Calu3 (cell line): ENCODE results near the gene CLN5. TPM values are rescaled to one million over a fixed set of nuclear protein-coding genes. Genes with fewer than 3 reads are reported as not detected.

Source experiments
- BruUV-seq: library from RNA; stranded (reverse); fragments of 400-500 nt; replicated peaks from 2 replicates; lab custom pipeline; 2021; lab: Mats Ljungman, UMichigan
- CTCF ChIA-PET: fragments of 300-600 bp; sonication (Branson Sonifier 250); formaldehyde crosslinking; loops from one replicate; lab custom pipeline; 2022; ENCODE audit warnings: antibody characterized with exemption; lab: Charles Lee
- DNase-seq: peaks from one replicate; pipeline ENCODE4 v3.0.0; 2022
- H3K27ac Mint-ChIP-seq: one replicate; pipeline ENCODE4 v1.8.0; 2022; ENCODE audit warnings: mixed read lengths; ENCODE audit not compliant: unreplicated experiment
- H3K27me3 Mint-ChIP-seq: one replicate; pipeline ENCODE4 v1.8.0; 2022; ENCODE audit warnings: mixed read lengths; ENCODE audit not compliant: unreplicated experiment
- H3K36me3 Mint-ChIP-seq: one replicate; pipeline ENCODE4 v1.8.0; 2022; ENCODE audit warnings: mild to moderate bottlenecking, moderate library complexity, mixed read lengths; ENCODE audit not compliant: insufficient read depth, unreplicated experiment
- H3K4me1 Mint-ChIP-seq: one replicate; pipeline ENCODE4 v1.8.0; 2022; ENCODE audit warnings: mild to moderate bottlenecking, low read depth, mixed read lengths; ENCODE audit not compliant: unreplicated experiment
- H3K4me3 Mint-ChIP-seq: one replicate; pipeline ENCODE4 v1.8.0; 2022; ENCODE audit warnings: mild to moderate bottlenecking, low read depth, moderate library complexity, mixed read lengths; ENCODE audit not compliant: unreplicated experiment
- H3K9me3 Mint-ChIP-seq: one replicate; pipeline ENCODE4 v1.8.0; 2022; ENCODE audit warnings: low read depth, mixed read lengths; ENCODE audit not compliant: unreplicated experiment
- CTCF ChIP-seq: fragments of 200-600 bp; IDR thresholded peaks from one replicate; pipeline ENCODE4 v1.8.0; 2022; ENCODE audit warnings: antibody characterized with exemption; ENCODE audit not compliant: unreplicated experiment
- intact Hi-C: fragments of 100-400 bp; cut with micrococcal nuclease; formaldehyde crosslinking; loops from one replicate; pipeline ENCODE4 v1.10.0; 2022; ENCODE audit not compliant: unreplicated experiment
- total RNA-seq: library from RNA; stranded (reverse); gene quantifications from 2 replicates; pipeline ENCODE4 v1.2.3, GENCODE V29; 2022

The CLN5 gene
- total RNA-seq, 1 experiment from 2014 or later: 7.3 TPM

- BruUV-seq: no TSS peak
- no peaks in the 10 kb centered on the region for H3K27me3 Mint-ChIP-seq
- no peak overlapping the region for H3K4me3 Mint-ChIP-seq
- DNase-seq: no peak
- no peak for TF ChIP-seq CTCF
- CTCF ChIA-PET: no interaction called here
- no peak overlapping the region for H3K27ac Mint-ChIP-seq
- no peaks in the 10 kb centered on the region for H3K36me3 Mint-ChIP-seq
- H3K9me3 Mint-ChIP-seq: no peaks in the 10 kb centered on the region
- peaks cover 1% of the 10 kb centered on the region for H3K4me1 Mint-ChIP-seq
- intact Hi-C loops: no loop called here
Observed at GRCh38 chr13:76971851-76972829, 19.7 kb upstream of the CLN5 start.

GRCh38 chr13:76973920-76974617 is 17.8 kb upstream of the CLN5 start:
- Mint-ChIP-seq H3K27me3 (no peaks in the 10 kb centered on the region), H3K36me3 (no peaks in the 10 kb centered on the region), H3K4me3 (no peak overlapping the region), H3K4me1 (no peaks in the 10 kb centered on the region), H3K27ac (no peak overlapping the region), H3K9me3 (no peaks in the 10 kb centered on the region)
- no peak for TF ChIP-seq CTCF
- intact Hi-C loops: no loop called here
- no peak for DNase-seq
- no TSS peak for BruUV-seq
- CTCF ChIA-PET: no interaction called here

- no peaks in the 10 kb centered on the region for H3K4me1 Mint-ChIP-seq
- H3K27ac Mint-ChIP-seq: no peak overlapping the region
- no peak for DNase-seq
- CTCF ChIA-PET: no interaction called here
- no peaks in the 10 kb centered on the region for H3K36me3 Mint-ChIP-seq
- BruUV-seq: no TSS peak
- no peak overlapping the region for H3K4me3 Mint-ChIP-seq
- H3K27me3 Mint-ChIP-seq: no peaks in the 10 kb centered on the region
- no peaks in the 10 kb centered on the region for H3K9me3 Mint-ChIP-seq
- intact Hi-C loops: no loop called here
- TF ChIP-seq CTCF: no peak
Observed at GRCh38 chr13:76974618-76974975, 17.3 kb upstream of the CLN5 start.

DNA sequence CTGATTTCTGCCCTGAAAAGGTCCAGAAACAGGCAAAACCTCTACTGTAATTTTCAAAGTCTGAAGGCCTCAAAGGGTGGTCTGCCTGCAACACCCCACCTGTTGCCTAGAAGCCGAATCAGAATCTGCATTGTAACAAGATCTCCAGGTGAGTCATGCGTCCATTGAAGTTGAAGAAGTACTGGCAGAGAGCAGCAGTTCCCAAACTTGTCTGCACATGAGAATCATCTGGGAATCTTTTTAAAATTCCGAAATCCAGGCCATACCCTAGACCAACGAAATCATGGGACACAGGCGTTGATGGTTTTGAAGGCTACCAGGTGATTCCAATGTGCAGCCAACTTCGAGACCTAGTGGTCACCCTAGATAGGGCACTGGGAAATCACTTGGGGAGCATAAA is 16.0 kb upstream of the CLN5 start:
- no TSS peak for BruUV-seq
- H3K27me3 Mint-ChIP-seq: no peaks in the 10 kb centered on the region
- H3K4me1 Mint-ChIP-seq: no peaks in the 10 kb centered on the region
- H3K4me3 Mint-ChIP-seq: no peak overlapping the region
- DNase-seq: no peak
- H3K9me3 Mint-ChIP-seq: no peaks in the 10 kb centered on the region
- CTCF ChIA-PET: no interaction called here
- no peak for TF ChIP-seq CTCF
- no peak overlapping the region for H3K27ac Mint-ChIP-seq
- intact Hi-C loops: no loop called here
- H3K36me3 Mint-ChIP-seq: no peaks in the 10 kb centered on the region
